ENCODE data around the gene TBC1D5. TPM values are rescaled to one million over a fixed set of nuclear protein-coding genes. Genes with fewer than 3 reads are reported as not detected.

Gene TBC1D5
- total RNA-seq, 1 donor from 2014 or later, result 48.1 TPM

- H3K9me3 ChIP-seq, result no peaks in the 10 kb centered on the region
- intact Hi-C loops (cut with DNase I), result no loop called here
- H3K27ac ChIP-seq, result no peak overlapping the region
- no peaks in the 10 kb centered on the region for H3K27me3 ChIP-seq
- no peak overlapping the region for H3K4me3 ChIP-seq
- no peak for DNase-seq (ENCODE audit: extremely low spot score in 2 of 2)
- TF ChIP-seq POLR2A (IDR thresholded peaks at IDR 0.05) (no peak), CTCF (IDR thresholded peaks at IDR 0.05) (no peak), POLR2AphosphoS5 (IDR thresholded peaks at IDR 0.05; ENCODE audit: insufficient read depth in 1 of 2, low read depth in 1 of 2) (no peak)
- H3K36me3 ChIP-seq, result no peaks in the 10 kb centered on the region
- no peaks in the 10 kb centered on the region for H3K4me1 ChIP-seq
These were observed 441.2 kb downstream of the TBC1D5 start for GRCh38 chr3:17301271-17301670.

GRCh38 chr3:17300441-17300840 is 442.0 kb downstream of the TBC1D5 start:
- Histone ChIP-seq H3K27me3 (no peaks in the 10 kb centered on the region), H3K4me1 (no peaks in the 10 kb centered on the region)

GRCh38 chr3:17298038-17298437 is 444.4 kb downstream of the TBC1D5 start:
- no peaks in the 10 kb centered on the region for H3K4me1 ChIP-seq
- H3K36me3 ChIP-seq, result no peaks in the 10 kb centered on the region
- intact Hi-C loops (cut with DNase I), result no loop called here
- no peaks in the 10 kb centered on the region for H3K9me3 ChIP-seq
- H3K4me3 ChIP-seq, result no peak overlapping the region
- H3K27me3 ChIP-seq, result no peaks in the 10 kb centered on the region
- DNase-seq (ENCODE audit: extremely low spot score in 2 of 2), result no peak
- H3K27ac ChIP-seq, result no peak overlapping the region
- TF ChIP-seq POLR2A (IDR thresholded peaks at IDR 0.05), result no peak
- no peak for TF ChIP-seq CTCF (IDR thresholded peaks at IDR 0.05)
- no peak for TF ChIP-seq POLR2AphosphoS5 (IDR thresholded peaks at IDR 0.05; ENCODE audit: insufficient read depth in 1 of 2, low read depth in 1 of 2)

More at GRCh38 chr3:17300441-17300840, 442.0 kb downstream of the TBC1D5 start:
- intact Hi-C loops (cut with DNase I), result no loop called here
- Histone ChIP-seq H3K9me3 (no peaks in the 10 kb centered on the region), H3K27ac (no peak overlapping the region), H3K36me3 (no peaks in the 10 kb centered on the region), H3K4me3 (no peak overlapping the region)
- TF ChIP-seq CTCF (IDR thresholded peaks at IDR 0.05) (no peak), POLR2A (IDR thresholded peaks at IDR 0.05) (no peak), POLR2AphosphoS5 (IDR thresholded peaks at IDR 0.05; ENCODE audit: insufficient read depth in 1 of 2, low read depth in 1 of 2) (no peak)
- DNase-seq (ENCODE audit: extremely low spot score in 2 of 2), result no peak

- no peak for DNase-seq (ENCODE audit: extremely low spot score in 2 of 2)
- Histone ChIP-seq H3K4me1 (no peaks in the 10 kb centered on the region), H3K4me3 (no peak overlapping the region), H3K36me3 (no peaks in the 10 kb centered on the region), H3K9me3 (no peaks in the 10 kb centered on the region), H3K27me3 (no peaks in the 10 kb centered on the region), H3K27ac (no peak overlapping the region)
- TF ChIP-seq POLR2A (IDR thresholded peaks at IDR 0.05) (no peak), POLR2AphosphoS5 (IDR thresholded peaks at IDR 0.05; ENCODE audit: insufficient read depth in 1 of 2, low read depth in 1 of 2) (no peak), CTCF (IDR thresholded peaks at IDR 0.05) (no peak)
- intact Hi-C loops (cut with DNase I), result no loop called here
These were observed 449.9 kb downstream of the TBC1D5 start for GRCh38 chr3:17292556-17292955.

- no peak for TF ChIP-seq POLR2AphosphoS5 (IDR thresholded peaks at IDR 0.05; ENCODE audit: insufficient read depth in 1 of 2, low read depth in 1 of 2)
- no peak for TF ChIP-seq POLR2A (IDR thresholded peaks at IDR 0.05)
- no peak for TF ChIP-seq CTCF (IDR thresholded peaks at IDR 0.05)
- H3K4me1 ChIP-seq, result no peaks in the 10 kb centered on the region
- intact Hi-C loops (cut with DNase I), result no loop called here
- no peaks in the 10 kb centered on the region for H3K36me3 ChIP-seq
- no peak for DNase-seq (ENCODE audit: extremely low spot score in 2 of 2)
- no peaks in the 10 kb centered on the region for H3K9me3 ChIP-seq
- no peak overlapping the region for H3K27ac ChIP-seq
- H3K4me3 ChIP-seq, result no peak overlapping the region
- no peaks in the 10 kb centered on the region for H3K27me3 ChIP-seq
These were observed 451.5 kb downstream of the TBC1D5 start for GRCh38 chr3:17290894-17291293.

Data from vagina (tissue), 2 donors.